Measurements from ENCODE around the gene GABRG3. TPM values are rescaled to one million over a fixed set of nuclear protein-coding genes. Genes with fewer than 3 reads are reported as not detected.

GABRG3 gene
- total RNA-seq, 1 experiment from 2014 or later: not detected

DNA sequence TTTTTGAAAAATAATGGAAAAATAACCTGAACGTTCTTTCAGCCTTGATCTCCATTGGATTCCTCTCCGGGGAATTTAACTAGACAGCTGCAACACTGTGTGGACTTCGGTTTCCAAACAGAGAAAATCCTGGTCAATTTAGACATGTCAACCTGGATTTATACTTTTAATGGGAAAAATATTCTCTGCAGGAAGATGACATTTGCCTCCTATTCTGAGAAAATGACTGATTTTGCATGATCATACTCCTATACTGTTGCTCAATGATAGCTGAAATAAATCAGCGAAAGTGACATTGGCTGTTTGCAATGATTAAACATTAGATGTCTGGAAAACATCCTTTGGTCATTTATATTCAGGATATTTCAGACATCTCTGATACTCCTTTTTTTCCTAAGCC is 94.8 kb downstream of the GABRG3 start:
- H4K20me1 ChIP-seq (ENCODE audit: insufficient read depth): no peaks in the 10 kb centered on the region
- no peak for TF ChIP-seq RAD21 (IDR thresholded peaks at IDR 0.05; ENCODE audit: low read depth)
- TF ChIP-seq ZFX (IDR thresholded peaks at IDR 0.05): no peak
- TF ChIP-seq, protein P1, sequence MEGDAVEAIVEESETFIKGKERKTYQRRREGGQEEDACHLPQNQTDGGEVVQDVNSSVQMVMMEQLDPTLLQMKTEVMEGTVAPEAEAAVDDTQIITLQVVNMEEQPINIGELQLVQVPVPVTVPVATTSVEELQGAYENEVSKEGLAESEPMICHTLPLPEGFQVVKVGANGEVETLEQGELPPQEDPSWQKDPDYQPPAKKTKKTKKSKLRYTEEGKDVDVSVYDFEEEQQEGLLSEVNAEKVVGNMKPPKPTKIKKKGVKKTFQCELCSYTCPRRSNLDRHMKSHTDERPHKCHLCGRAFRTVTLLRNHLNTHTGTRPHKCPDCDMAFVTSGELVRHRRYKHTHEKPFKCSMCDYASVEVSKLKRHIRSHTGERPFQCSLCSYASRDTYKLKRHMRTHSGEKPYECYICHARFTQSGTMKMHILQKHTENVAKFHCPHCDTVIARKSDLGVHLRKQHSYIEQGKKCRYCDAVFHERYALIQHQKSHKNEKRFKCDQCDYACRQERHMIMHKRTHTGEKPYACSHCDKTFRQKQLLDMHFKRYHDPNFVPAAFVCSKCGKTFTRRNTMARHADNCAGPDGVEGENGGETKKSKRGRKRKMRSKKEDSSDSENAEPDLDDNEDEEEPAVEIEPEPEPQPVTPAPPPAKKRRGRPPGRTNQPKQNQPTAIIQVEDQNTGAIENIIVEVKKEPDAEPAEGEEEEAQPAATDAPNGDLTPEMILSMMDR (IDR thresholded peaks at IDR 0.05 in 2 of 3, conservative IDR thresholded peaks at IDR 0.05 in 1 of 3; ENCODE audit: borderline replicate concordance in 1 of 3, insufficient read depth in 1 of 3, low read depth in 2 of 3, low read length in 2 of 3): no peak
- no peaks in the 10 kb centered on the region for H3K9me2 ChIP-seq (ENCODE audit: insufficient read depth)
- H3K27ac ChIP-seq (ENCODE audit: low read depth, low read length): no peak overlapping the region
- H3K27me3 ChIP-seq (ENCODE audit: insufficient read depth, low read length): no peaks in the 10 kb centered on the region
- no peaks in the 10 kb centered on the region for H3K4me1 ChIP-seq (ENCODE audit: control insufficient read depth in 1 of 2, insufficient read depth in 2 of 2, low read length in 2 of 2)
- ATAC-seq (no peak), DNase-seq (ENCODE audit: low read depth, low spot score) (no peak)
- H3K4me3 ChIP-seq (replicated peaks in 1 of 2; ENCODE audit: low read depth in 1 of 2, low read length in 2 of 2): no peak overlapping the region
- no peak overlapping the region for H3K9ac ChIP-seq (ENCODE audit: low read length)
- ChIA-PET RAD21 (ENCODE audit: low non-redundant PET in 1 of 2, low total read pairs in 2 of 2, uncharacterized antibody in 2 of 2, unreplicated experiment in 2 of 2) (no interaction called here), POLR2A (no interaction called here), CTCF (no interaction called here)
- no peak overlapping the region for H3K4me2 ChIP-seq (ENCODE audit: low read length)
- no peaks in the 10 kb centered on the region for H3K79me2 ChIP-seq (ENCODE audit: insufficient read depth, low read length)
- intact Hi-C loops (cut with micrococcal nuclease): no loop called here
- H3K9me3 ChIP-seq (ENCODE audit: control insufficient read depth in 1 of 2, insufficient read depth in 1 of 2, low read depth in 1 of 2, low read length in 2 of 2): peaks cover 11 to 58% of the 10 kb centered on the region in 2 experiments; a peak in 2 of 4 replicates
- BruUV-seq (replicated peaks): no TSS peak
- no peaks in the 10 kb centered on the region for H3K36me3 ChIP-seq (ENCODE audit: control insufficient read depth in 1 of 2, insufficient read depth in 2 of 2, low read length in 2 of 2)
- H2AFZ ChIP-seq (ENCODE audit: low read depth, low read length, poor library complexity, severe bottlenecking): no peak overlapping the region

GRCh38 chr15:27066446-27066845 is 95.5 kb downstream of the GABRG3 start:
- POLR2A ChIA-PET: no interaction called here
- Histone ChIP-seq H3K9me2 (ENCODE audit: insufficient read depth) (no peaks in the 10 kb centered on the region), H3K79me2 (ENCODE audit: insufficient read depth, low read length) (no peaks in the 10 kb centered on the region), H3K4me1 (ENCODE audit: control insufficient read depth in 1 of 2, insufficient read depth in 2 of 2, low read length in 2 of 2) (no peaks in the 10 kb centered on the region), H3K36me3 (ENCODE audit: control insufficient read depth in 1 of 2, insufficient read depth in 2 of 2, low read length in 2 of 2) (no peaks in the 10 kb centered on the region), H3K4me2 (ENCODE audit: low read length) (no peak overlapping the region), H4K20me1 (ENCODE audit: insufficient read depth) (no peaks in the 10 kb centered on the region), H3K27me3 (ENCODE audit: insufficient read depth, low read length) (no peaks in the 10 kb centered on the region), H3K27ac (ENCODE audit: low read depth, low read length) (no peak overlapping the region), H3K9ac (ENCODE audit: low read length) (no peak overlapping the region), H2AFZ (ENCODE audit: low read depth, low read length, poor library complexity, severe bottlenecking) (no peak overlapping the region), H3K4me3 (replicated peaks in 1 of 2; ENCODE audit: low read depth in 1 of 2, low read length in 2 of 2) (no peak overlapping the region), H3K9me3 (ENCODE audit: control insufficient read depth in 1 of 2, insufficient read depth in 1 of 2, low read depth in 1 of 2, low read length in 2 of 2) (peaks cover 11 to 58% of the 10 kb centered on the region in 2 experiments; a peak in 2 of 4 replicates)
- intact Hi-C loops (cut with micrococcal nuclease): no loop called here
- no TSS peak for BruUV-seq (replicated peaks)
- TF ChIP-seq ZNF274 (IDR thresholded peaks at IDR 0.05; ENCODE audit: low read depth, low read length): no peak
- TF ChIP-seq ZBTB33 (IDR thresholded peaks at IDR 0.05; ENCODE audit: extremely low read depth, insufficient replicate concordance, low read length): no peak
- no peak for TF ChIP-seq ATF3 (IDR thresholded peaks at IDR 0.05)
- TF ChIP-seq CBX3 (IDR thresholded peaks at IDR 0.05; ENCODE audit: low read depth): no peak
- TF ChIP-seq POLR2A (IDR thresholded peaks at IDR 0.05; ENCODE audit: borderline replicate concordance, extremely low read depth, insufficient read depth, insufficient read length): no peak
- no peak for TF ChIP-seq POLR2AphosphoS5 (IDR thresholded peaks at IDR 0.05; ENCODE audit: low read depth, low read length)
- no peak for TF ChIP-seq ELF1 (IDR thresholded peaks at IDR 0.05; ENCODE audit: borderline replicate concordance, low read depth)
- no peak for TF ChIP-seq SIN3A (IDR thresholded peaks at IDR 0.05; ENCODE audit: low read depth)
- no peak for TF ChIP-seq YY1 (IDR thresholded peaks at IDR 0.05; ENCODE audit: extremely low read depth, insufficient replicate concordance, low read depth, low read length)
- no peak for TF ChIP-seq EGR1 (IDR thresholded peaks at IDR 0.05; ENCODE audit: low read depth)
- CTCF ChIA-PET: no interaction called here
- DNase-seq (ENCODE audit: low read depth, low spot score) (no peak), ATAC-seq (no peak)
- RAD21 ChIA-PET (ENCODE audit: low non-redundant PET in 1 of 2, low total read pairs in 2 of 2, uncharacterized antibody in 2 of 2, unreplicated experiment in 2 of 2): no interaction called here

Data from HCT116 (cell line).